Measurements from ENCODE around the gene ATP5ME.
"Not testable (repeated sequence)": the region's sequence is repeated elsewhere in the genome, so short reads cannot be mapped to it uniquely, and the experiment has no call there.

The ATP5ME gene

DNA sequence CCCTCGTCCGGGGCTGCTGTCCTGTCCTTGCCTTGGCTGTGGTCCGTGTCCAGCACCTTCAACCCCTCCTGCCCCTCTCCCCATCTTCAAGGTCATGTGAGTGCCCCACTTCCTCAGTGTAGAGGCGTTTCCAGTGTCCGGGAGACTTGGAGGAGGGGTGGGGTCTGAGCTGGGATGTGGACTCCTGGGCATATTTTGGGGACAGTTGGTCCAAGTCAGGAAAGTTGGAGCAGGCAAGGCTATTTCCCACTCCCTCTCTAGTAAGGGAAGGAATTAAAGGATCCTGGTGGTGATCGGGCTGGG is 34.5 kb upstream of the ATP5ME start:
- TF ChIP-seq ZC3H10 (CRISPR knock-in tag; IDR thresholded peaks at IDR 0.05) (no peak), ZFP3 (CRISPR knock-in tag; IDR thresholded peaks at IDR 0.05) (no peak), ESRRG (CRISPR knock-in tag; IDR thresholded peaks at IDR 0.05) (no peak), ARNTL (CRISPR knock-in tag; IDR thresholded peaks at IDR 0.05; ENCODE audit: borderline replicate concordance, low read depth) (no peak), BACH2 (CRISPR knock-in tag; IDR thresholded peaks at IDR 0.05; ENCODE audit: borderline replicate concordance) (no peak)
- ATAC-seq, result no peak

DNA sequence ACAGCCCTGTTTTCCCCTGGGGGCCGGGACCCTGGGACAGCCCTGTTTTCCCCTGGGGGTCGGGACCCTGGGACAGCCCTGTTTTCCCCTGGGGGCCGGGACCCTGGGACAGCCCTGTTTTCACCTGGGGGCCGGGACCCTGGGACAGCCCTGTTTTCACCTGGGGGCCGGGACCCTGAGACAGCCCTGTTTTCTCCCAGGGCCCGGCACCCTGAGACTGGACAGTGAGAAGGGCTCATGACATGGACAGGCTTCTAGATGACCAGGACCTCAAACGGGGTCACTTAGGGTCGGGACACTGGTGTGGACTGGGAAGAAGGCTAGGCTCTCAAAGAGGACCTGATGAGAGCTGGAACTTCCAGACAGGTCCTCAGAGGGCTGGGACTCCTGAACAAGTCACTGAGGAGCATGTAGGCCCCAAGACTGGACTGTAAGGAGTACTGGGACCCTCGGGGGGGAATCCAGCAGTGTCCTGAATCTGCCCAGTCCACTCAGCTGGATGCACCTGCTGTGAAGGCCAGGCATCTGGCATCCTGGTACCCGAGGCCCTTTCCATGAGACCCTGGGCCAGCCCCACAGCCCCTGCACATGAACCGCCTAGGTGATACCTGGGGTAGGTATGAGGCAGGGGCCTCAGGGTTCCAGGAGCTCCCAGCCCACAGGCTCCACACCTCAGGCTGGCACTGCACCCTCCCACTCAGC is 34.0 kb upstream of the ATP5ME start:
- TF ChIP-seq PPARA (CRISPR knock-in tag; IDR thresholded peaks at IDR 0.05; ENCODE audit: borderline replicate concordance), result no peak
- TF ChIP-seq, protein P1, sequence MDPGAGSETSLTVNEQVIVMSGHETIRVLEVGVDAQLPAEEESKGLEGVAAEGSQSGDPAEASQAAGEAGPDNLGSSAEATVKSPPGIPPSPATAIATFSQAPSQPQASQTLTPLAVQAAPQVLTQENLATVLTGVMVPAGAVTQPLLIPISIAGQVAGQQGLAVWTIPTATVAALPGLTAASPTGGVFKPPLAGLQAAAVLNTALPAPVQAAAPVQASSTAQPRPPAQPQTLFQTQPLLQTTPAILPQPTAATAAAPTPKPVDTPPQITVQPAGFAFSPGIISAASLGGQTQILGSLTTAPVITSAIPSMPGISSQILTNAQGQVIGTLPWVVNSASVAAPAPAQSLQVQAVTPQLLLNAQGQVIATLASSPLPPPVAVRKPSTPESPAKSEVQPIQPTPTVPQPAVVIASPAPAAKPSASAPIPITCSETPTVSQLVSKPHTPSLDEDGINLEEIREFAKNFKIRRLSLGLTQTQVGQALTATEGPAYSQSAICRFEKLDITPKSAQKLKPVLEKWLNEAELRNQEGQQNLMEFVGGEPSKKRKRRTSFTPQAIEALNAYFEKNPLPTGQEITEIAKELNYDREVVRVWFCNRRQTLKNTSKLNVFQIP (CRISPR knock-in tag; IDR thresholded peaks at IDR 0.05; ENCODE audit: borderline replicate concordance, low read depth), result no peak
- no peak for TF ChIP-seq OSR1 (CRISPR knock-in tag; IDR thresholded peaks at IDR 0.05)
- TF ChIP-seq, protein P2, sequence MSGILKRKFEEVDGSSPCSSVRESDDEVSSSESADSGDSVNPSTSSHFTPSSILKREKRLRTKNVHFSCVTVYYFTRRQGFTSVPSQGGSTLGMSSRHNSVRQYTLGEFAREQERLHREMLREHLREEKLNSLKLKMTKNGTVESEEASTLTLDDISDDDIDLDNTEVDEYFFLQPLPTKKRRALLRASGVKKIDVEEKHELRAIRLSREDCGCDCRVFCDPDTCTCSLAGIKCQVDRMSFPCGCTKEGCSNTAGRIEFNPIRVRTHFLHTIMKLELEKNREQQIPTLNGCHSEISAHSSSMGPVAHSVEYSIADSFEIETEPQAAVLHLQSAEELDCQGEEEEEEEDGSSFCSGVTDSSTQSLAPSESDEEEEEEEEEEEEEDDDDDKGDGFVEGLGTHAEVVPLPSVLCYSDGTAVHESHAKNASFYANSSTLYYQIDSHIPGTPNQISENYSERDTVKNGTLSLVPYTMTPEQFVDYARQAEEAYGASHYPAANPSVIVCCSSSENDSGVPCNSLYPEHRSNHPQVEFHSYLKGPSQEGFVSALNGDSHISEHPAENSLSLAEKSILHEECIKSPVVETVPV (CRISPR knock-in tag; IDR thresholded peaks at IDR 0.05), result no peak
- TF ChIP-seq SNAI2 (CRISPR knock-in tag; IDR thresholded peaks at IDR 0.05), result no peak
- TF ChIP-seq ZC3H10 (CRISPR knock-in tag; IDR thresholded peaks at IDR 0.05), result no peak
- TF ChIP-seq, protein P3, sequence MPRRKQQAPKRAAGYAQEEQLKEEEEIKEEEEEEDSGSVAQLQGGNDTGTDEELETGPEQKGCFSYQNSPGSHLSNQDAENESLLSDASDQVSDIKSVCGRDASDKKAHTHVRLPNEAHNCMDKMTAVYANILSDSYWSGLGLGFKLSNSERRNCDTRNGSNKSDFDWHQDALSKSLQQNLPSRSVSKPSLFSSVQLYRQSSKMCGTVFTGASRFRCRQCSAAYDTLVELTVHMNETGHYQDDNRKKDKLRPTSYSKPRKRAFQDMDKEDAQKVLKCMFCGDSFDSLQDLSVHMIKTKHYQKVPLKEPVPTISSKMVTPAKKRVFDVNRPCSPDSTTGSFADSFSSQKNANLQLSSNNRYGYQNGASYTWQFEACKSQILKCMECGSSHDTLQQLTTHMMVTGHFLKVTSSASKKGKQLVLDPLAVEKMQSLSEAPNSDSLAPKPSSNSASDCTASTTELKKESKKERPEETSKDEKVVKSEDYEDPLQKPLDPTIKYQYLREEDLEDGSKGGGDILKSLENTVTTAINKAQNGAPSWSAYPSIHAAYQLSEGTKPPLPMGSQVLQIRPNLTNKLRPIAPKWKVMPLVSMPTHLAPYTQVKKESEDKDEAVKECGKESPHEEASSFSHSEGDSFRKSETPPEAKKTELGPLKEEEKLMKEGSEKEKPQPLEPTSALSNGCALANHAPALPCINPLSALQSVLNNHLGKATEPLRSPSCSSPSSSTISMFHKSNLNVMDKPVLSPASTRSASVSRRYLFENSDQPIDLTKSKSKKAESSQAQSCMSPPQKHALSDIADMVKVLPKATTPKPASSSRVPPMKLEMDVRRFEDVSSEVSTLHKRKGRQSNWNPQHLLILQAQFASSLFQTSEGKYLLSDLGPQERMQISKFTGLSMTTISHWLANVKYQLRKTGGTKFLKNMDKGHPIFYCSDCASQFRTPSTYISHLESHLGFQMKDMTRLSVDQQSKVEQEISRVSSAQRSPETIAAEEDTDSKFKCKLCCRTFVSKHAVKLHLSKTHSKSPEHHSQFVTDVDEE (CRISPR knock-in tag; IDR thresholded peaks at IDR 0.05), result no peak
- no peak for TF ChIP-seq ARNTL (CRISPR knock-in tag; IDR thresholded peaks at IDR 0.05; ENCODE audit: borderline replicate concordance, low read depth)
- no peak for TF ChIP-seq ZFP30 (CRISPR knock-in tag; IDR thresholded peaks at IDR 0.05)
- TF ChIP-seq CSDC2 (CRISPR knock-in tag; IDR thresholded peaks at IDR 0.05), result no peak
- TF ChIP-seq ESRRG (CRISPR knock-in tag; IDR thresholded peaks at IDR 0.05), result no peak
- ATAC-seq, result no peak

DNA sequence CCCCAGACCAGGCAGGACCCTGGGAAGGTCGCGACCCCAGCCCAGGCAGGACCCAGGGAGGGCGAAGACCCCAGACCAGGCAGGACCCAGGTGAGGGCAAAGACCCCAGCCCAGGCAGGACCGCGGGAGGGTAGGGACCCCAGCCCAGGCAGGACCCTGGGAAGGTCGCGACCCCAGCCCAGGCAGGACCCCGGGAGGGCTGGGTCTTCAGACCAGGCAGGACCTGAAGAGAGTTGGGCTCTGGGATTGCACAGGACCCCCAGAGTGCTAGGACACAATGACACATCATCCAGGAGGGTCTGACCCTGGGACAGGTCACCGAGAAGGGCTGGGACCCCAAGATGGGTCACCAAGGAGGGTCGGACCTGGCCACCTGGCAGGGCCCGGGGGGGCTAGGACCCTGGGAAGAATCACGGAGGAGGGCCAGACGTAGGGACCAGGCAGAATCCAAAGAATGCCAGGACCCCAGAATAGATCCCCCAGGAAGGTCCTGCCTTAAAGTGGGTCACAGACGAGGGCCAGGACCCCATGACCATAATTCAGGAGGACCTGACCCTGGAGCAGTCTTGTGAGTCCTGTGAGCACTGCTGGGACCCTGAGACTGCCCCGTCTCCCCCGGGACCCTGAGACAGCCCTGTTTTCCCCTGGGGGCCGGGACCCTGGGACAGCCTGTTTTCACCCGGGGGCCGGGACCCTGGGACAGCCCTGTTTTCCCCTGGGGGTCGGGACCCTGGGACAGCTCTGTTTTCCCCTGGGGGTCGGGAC is 32.9 kb upstream of the ATP5ME start:
- no peak for ATAC-seq
- TF ChIP-seq TOX (CRISPR knock-in tag; IDR thresholded peaks at IDR 0.05; ENCODE audit: borderline replicate concordance) (no peak), PPARA (CRISPR knock-in tag; IDR thresholded peaks at IDR 0.05; ENCODE audit: borderline replicate concordance) (no peak), BACH2 (CRISPR knock-in tag; IDR thresholded peaks at IDR 0.05; ENCODE audit: borderline replicate concordance) (no peak), CSDC2 (CRISPR knock-in tag; IDR thresholded peaks at IDR 0.05) (no peak), TCF4 (CRISPR knock-in tag; IDR thresholded peaks at IDR 0.05; ENCODE audit: borderline replicate concordance) (no peak), ZNF70 (CRISPR knock-in tag; IDR thresholded peaks at IDR 0.05) (no peak), ARNTL (CRISPR knock-in tag; IDR thresholded peaks at IDR 0.05; ENCODE audit: borderline replicate concordance, low read depth) (no peak), ESRRG (CRISPR knock-in tag; IDR thresholded peaks at IDR 0.05) (no peak)
- TF ChIP-seq, protein P2 (CRISPR knock-in tag; IDR thresholded peaks at IDR 0.05), result no peak
- TF ChIP-seq, protein P4, sequence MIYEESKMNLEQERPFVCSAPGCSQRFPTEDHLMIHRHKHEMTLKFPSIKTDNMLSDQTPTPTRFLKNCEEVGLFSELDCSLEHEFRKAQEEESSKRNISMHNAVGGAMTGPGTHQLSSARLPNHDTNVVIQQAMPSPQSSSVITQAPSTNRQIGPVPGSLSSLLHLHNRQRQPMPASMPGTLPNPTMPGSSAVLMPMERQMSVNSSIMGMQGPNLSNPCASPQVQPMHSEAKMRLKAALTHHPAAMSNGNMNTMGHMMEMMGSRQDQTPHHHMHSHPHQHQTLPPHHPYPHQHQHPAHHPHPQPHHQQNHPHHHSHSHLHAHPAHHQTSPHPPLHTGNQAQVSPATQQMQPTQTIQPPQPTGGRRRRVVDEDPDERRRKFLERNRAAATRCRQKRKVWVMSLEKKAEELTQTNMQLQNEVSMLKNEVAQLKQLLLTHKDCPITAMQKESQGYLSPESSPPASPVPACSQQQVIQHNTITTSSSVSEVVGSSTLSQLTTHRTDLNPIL (CRISPR knock-in tag; IDR thresholded peaks at IDR 0.05; ENCODE audit: low read depth), result no peak
- TF ChIP-seq, protein P3 (CRISPR knock-in tag; IDR thresholded peaks at IDR 0.05), result no peak

DNA sequence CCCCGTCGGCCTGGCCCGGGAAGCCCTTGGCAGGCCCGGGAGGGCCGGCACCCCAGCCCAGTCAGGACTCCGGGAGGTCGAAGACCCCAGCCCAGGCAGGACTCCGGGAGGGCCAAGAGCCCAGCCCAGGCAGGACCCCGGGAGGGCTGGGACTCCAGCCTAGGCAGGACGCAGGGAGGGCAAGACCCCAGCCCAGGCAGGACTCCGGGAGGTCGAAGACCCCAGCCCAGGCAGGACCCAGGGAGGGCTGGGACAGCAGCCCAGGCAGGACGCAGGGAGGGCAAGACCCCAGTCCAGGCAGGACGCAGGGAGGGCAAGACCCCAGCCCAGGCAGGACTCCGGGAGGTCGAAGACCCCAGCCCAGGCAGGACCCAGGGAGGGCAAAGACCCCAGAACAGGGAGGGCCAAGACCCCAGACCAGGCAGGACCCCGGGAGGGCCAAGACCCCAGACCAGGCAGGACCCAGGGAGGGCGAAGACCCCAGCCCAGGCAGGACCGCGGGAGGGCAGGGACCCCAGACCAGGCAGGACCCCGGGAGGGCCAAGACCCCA is 32.1 kb upstream of the ATP5ME start:
- not testable (repeated sequence) for ATAC-seq

Measured in SK-N-SH treated with all-trans-retinoic acid at 6 μM for 48 hours (cell line).